SH-SY5Y (cell line): ENCODE data around the gene POLRMT.

Experiments
- GATA2 ChIP-seq: IDR thresholded peaks from 2 replicates; pipeline ENCODE4 v1.6.1; 2011; ENCODE audit warnings: mild to moderate bottlenecking, low read depth, low read length
- GATA3 ChIP-seq: IDR thresholded peaks from 2 replicates; pipeline ENCODE4 v1.6.1; 2011; ENCODE audit warnings: low read depth, mild to moderate bottlenecking, low read length, moderate library complexity

DNA sequence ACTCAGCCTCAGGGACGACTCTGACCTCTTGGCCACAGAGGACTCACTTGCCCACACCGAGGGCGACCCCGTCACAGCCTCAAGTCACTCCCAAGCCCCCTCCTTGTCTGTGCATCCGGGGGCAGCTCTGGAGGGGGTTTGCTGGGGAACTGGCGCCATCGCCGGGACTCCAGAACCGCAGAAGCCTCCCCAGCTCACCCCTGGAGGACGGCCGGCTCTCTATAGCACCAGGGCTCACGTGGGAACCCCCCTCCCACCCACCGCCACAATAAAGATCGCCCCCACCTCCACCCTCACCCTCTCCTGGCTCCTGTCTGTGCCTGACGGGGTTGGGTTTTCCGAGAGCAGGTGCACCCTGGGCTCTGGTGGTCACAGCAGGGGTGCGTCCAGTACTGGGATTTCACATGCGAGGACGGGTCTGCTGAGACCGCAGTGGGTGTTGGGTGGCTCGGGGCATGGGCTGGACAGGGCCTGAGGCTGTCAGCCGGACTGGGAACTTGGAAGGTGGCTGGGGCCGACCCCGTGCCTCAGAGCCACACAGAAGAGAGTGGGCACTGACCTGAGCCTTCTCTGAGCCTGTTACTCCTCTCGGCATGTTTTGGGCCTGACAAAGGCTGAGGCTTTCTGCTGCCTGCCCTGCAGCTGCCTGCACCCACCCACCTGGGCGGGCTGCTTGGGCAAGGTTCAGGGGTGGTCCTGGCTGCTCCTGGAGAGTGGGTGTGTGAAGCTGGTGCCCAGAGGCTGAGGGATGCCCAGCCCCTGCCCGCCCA, 50.0 kb downstream of the POLRMT start:
- TF ChIP-seq GATA2: no peak
- no peak for TF ChIP-seq GATA3
